Measurements from ENCODE around the gene SPON1.

GRCh38 chr11:14300661-14301304 lies 338.3 kb downstream of the SPON1 start:
- TF ChIP-seq, protein P1, sequence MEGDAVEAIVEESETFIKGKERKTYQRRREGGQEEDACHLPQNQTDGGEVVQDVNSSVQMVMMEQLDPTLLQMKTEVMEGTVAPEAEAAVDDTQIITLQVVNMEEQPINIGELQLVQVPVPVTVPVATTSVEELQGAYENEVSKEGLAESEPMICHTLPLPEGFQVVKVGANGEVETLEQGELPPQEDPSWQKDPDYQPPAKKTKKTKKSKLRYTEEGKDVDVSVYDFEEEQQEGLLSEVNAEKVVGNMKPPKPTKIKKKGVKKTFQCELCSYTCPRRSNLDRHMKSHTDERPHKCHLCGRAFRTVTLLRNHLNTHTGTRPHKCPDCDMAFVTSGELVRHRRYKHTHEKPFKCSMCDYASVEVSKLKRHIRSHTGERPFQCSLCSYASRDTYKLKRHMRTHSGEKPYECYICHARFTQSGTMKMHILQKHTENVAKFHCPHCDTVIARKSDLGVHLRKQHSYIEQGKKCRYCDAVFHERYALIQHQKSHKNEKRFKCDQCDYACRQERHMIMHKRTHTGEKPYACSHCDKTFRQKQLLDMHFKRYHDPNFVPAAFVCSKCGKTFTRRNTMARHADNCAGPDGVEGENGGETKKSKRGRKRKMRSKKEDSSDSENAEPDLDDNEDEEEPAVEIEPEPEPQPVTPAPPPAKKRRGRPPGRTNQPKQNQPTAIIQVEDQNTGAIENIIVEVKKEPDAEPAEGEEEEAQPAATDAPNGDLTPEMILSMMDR (conservative IDR thresholded peaks at IDR 0.05; ENCODE audit: low read length) = peak; percentile 95
- no peak for TF ChIP-seq EZH2phosphoT487 (IDR thresholded peaks at IDR 0.05; ENCODE audit: borderline replicate concordance)

Data from Loucy (cell line).